ENCODE results near the gene UTP25.

UTP25 gene

DNA sequence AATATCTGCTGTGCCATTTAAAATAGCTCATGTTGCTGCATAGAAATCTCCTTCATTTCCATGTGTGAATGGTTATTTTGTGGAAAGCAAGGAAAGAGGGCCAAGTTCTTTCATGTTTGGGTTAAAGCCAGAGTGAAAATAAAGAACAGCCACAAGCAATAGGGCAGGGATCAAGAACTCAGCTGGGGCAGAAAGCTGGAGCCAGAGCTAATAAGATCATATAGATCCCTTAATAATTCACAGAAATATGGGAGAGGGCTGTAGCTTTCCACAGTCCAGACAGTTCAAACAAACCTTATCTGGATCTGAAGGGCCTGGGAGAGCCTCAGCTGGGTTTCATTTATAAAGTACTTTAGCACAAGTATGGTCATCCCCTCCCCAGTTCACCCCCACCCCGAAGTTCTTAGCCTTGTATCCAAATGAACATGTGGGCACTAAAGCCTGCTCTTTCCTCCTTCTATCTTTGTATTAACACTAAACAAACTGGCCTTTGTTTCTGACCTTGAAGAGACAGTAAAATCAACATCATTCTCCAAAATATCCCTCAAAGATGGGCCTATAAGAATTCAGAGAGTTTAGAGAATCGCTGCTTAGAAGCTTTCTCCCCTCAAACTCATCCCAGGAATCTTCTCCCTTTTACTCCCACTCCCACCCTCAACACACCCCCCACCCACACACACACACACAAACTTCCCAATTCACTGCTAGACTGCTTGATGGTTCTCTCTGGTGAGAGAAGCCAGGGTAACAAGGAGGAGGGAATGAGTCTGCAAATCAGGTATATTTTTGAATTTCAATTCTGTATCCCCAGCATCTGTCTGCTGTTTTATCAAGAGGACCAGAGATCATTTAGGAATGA is 41.7 kb downstream of the UTP25 start:
- ATAC-seq (no peak), DNase-seq (no peak)
- Mint-ChIP-seq H3K4me3 (no peak overlapping the region), H3K4me1 (no peaks in the 10 kb centered on the region), H3K9me3 (peaks cover 4% of the 10 kb centered on the region), H3K27me3 (peaks cover 17% of the 10 kb centered on the region), H3K36me3 (ENCODE audit: low read depth) (no peaks in the 10 kb centered on the region), H3K27ac (no peak overlapping the region)

DNA sequence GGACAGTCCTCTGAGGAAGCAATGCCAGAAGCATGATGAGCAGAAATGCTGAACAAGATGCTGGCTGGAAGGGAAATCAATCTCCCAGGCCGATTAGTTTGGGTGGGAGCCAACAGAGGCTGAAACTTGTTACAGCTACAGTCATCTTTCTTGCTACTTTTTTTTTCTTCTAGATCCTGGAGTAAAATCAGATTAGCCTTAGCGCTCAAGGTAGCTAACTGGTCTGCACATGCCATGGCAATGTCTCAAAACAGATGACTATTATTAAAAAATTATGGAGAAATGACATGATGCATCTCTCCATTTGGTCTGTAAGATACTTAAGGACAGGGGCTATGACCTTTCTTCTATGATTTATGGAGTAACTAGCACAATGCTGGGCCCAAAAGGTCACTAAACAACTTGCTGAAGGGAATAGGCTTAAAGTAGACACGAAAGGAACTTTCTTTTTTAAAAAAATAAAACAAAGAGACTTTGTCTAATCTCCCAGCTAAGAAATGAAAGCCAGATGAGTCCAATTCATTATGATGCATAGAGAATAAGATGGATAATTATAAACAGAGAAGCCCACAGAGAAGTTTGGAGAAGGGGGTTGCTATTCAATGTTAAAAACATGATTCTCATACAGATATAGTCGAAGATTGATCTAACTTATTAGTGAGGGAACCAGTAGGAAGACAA is 42.5 kb downstream of the UTP25 start:
- Mint-ChIP-seq H3K36me3 (ENCODE audit: low read depth) (no peaks in the 10 kb centered on the region), H3K4me1 (no peaks in the 10 kb centered on the region), H3K27me3 (peaks cover 20% of the 10 kb centered on the region), H3K4me3 (no peak overlapping the region), H3K27ac (no peak overlapping the region), H3K9me3 (peaks cover 4% of the 10 kb centered on the region)
- ATAC-seq (no peak), DNase-seq (no peak)

GRCh38 chr1:209871006-209871405 is 43.2 kb downstream of the UTP25 start:
- Mint-ChIP-seq H3K36me3 (ENCODE audit: low read depth) (no peaks in the 10 kb centered on the region), H3K4me3 (no peak overlapping the region), H3K27ac (no peak overlapping the region), H3K27me3 (peaks cover 21% of the 10 kb centered on the region), H3K9me3 (peaks cover 4% of the 10 kb centered on the region), H3K4me1 (no peaks in the 10 kb centered on the region)
- DNase-seq: no peak
- ATAC-seq: no peak

GRCh38 chr1:209871430-209871829 is 43.7 kb downstream of the UTP25 start:
- Mint-ChIP-seq H3K27me3 (peaks cover 25% of the 10 kb centered on the region), H3K4me3 (no peak overlapping the region), H3K27ac (no peak overlapping the region), H3K4me1 (no peaks in the 10 kb centered on the region), H3K36me3 (ENCODE audit: low read depth) (no peaks in the 10 kb centered on the region), H3K9me3 (peaks cover 4% of the 10 kb centered on the region)
- DNase-seq (no peak), ATAC-seq (no peak)

GRCh38 chr1:209873067-209873799 is 45.5 kb downstream of the UTP25 start:
- Mint-ChIP-seq H3K36me3 (ENCODE audit: low read depth) (no peaks in the 10 kb centered on the region), H3K4me1 (no peaks in the 10 kb centered on the region), H3K4me3 (no peak overlapping the region), H3K27ac (no peak overlapping the region), H3K27me3 (peaks cover 31% of the 10 kb centered on the region), H3K9me3 (no peaks in the 10 kb centered on the region)
- DNase-seq: no peak
- ATAC-seq: no peak

GRCh38 chr1:209875515-209875914 is 47.7 kb downstream of the UTP25 start:
- DNase-seq: no peak
- Mint-ChIP-seq H3K27me3 (peaks cover 45% of the 10 kb centered on the region), H3K4me3 (no peak overlapping the region), H3K36me3 (ENCODE audit: low read depth) (no peaks in the 10 kb centered on the region), H3K9me3 (no peaks in the 10 kb centered on the region), H3K27ac (no peak overlapping the region), H3K4me1 (no peaks in the 10 kb centered on the region)
- ATAC-seq: no peak

DNA sequence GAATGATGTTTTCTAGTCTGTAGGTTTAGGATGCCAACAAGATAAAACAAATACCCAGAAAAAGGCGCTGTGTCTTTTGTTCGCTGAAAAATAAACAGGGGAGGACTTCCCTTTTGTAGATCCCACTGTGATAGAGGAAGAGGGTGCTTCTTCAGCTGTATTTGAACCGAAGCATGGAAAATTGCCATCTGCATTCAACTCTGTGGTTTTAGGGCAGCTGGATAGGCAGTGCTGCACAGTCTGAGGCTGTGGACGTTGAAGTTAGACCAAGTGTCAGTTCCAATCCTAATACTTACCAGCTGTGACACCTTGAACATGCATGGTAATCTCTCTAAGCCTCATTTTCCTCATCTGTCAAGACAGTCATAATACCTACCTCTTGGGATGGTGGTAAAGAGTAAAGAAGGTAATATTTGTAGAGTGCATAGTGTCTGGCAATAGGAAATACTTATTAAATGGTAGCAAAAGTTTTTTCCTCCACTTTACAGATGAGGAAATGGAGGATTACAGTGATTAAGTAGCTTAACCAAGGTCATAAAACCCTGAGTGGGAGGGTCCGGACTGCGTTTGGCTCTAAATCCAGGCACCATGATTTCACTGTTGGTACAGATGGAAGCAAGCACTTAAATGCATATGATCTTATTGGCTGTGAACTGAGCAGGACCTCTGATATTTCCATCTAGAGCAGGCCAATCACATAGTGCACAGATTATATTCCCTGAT is 48.5 kb downstream of the UTP25 start:
- peaks cover 45% of the 10 kb centered on the region for H3K27me3 Mint-ChIP-seq

GRCh38 chr1:209877087-209877764 is 49.5 kb downstream of the UTP25 start:
- Mint-ChIP-seq H3K4me1 (no peaks in the 10 kb centered on the region), H3K27me3 (peaks cover 50% of the 10 kb centered on the region), H3K27ac (no peak overlapping the region), H3K9me3 (no peaks in the 10 kb centered on the region), H3K4me3 (no peak overlapping the region), H3K36me3 (ENCODE audit: low read depth) (no peaks in the 10 kb centered on the region)
- no peak for ATAC-seq
- no peak for DNase-seq

More for the DNA sequence above, 48.5 kb downstream of the UTP25 start:
- H3K4me1 Mint-ChIP-seq: no peaks in the 10 kb centered on the region
- DNase-seq: no peak
- no peak overlapping the region for H3K27ac Mint-ChIP-seq
- no peaks in the 10 kb centered on the region for H3K9me3 Mint-ChIP-seq
- H3K4me3 Mint-ChIP-seq: no peak overlapping the region
- no peaks in the 10 kb centered on the region for H3K36me3 Mint-ChIP-seq (ENCODE audit: low read depth)
- ATAC-seq: no peak

DNA sequence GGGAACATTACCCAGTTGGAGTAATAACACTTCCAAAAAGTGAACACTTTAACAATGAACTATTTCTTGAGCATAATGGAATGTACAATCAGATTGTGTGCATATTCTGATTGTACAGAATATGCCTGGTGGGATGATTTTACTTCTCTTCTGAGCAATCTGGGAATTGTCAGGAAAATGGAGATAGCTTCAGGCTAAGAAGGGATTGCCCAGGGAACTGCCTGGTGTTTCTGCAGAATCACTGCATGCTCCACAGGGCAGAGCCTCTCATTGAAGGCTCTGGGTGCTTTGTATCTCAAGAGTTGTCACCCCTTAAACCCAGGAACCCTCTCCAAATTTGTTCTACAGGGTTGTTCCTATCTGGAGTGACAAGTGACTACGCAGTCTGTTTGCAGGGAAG is 51.2 kb downstream of the UTP25 start:
- Mint-ChIP-seq H3K27ac (no peak overlapping the region), H3K4me3 (no peak overlapping the region), H3K4me1 (no peaks in the 10 kb centered on the region), H3K9me3 (no peaks in the 10 kb centered on the region), H3K36me3 (ENCODE audit: low read depth) (no peaks in the 10 kb centered on the region), H3K27me3 (peaks cover 43% of the 10 kb centered on the region)
- ATAC-seq (no peak), DNase-seq (no peak)

GRCh38 chr1:209879539-209879938 is 51.8 kb downstream of the UTP25 start:
- no peak overlapping the region for H3K4me3 Mint-ChIP-seq
- H3K27ac Mint-ChIP-seq: no peak overlapping the region
- H3K27me3 Mint-ChIP-seq: peaks cover 46% of the 10 kb centered on the region
- H3K4me1 Mint-ChIP-seq: peaks cover 4% of the 10 kb centered on the region
- no peaks in the 10 kb centered on the region for H3K9me3 Mint-ChIP-seq
- H3K36me3 Mint-ChIP-seq (ENCODE audit: low read depth): no peaks in the 10 kb centered on the region
- DNase-seq (no peak), ATAC-seq (no peak)

- Mint-ChIP-seq H3K4me3 (no peak overlapping the region), H3K27me3 (peaks cover 44% of the 10 kb centered on the region)
Measured at GRCh38 chr1:209880031-209880430, 52.3 kb downstream of the UTP25 start.

GRCh38 chr1:209881619-209882018 is 53.8 kb downstream of the UTP25 start:
- Mint-ChIP-seq H3K9me3 (no peaks in the 10 kb centered on the region), H3K27ac (no peak overlapping the region), H3K4me3 (no peak overlapping the region), H3K4me1 (peaks cover 6% of the 10 kb centered on the region), H3K36me3 (ENCODE audit: low read depth) (no peaks in the 10 kb centered on the region), H3K27me3 (peaks cover 41% of the 10 kb centered on the region)
- no peak for ATAC-seq
- DNase-seq: no peak

More at GRCh38 chr1:209880031-209880430, 52.3 kb downstream of the UTP25 start:
- Mint-ChIP-seq H3K9me3 (no peaks in the 10 kb centered on the region), H3K4me1 (peaks cover 6% of the 10 kb centered on the region), H3K27ac (no peak overlapping the region), H3K36me3 (ENCODE audit: low read depth) (no peaks in the 10 kb centered on the region)
- no peak for ATAC-seq
- DNase-seq: no peak

DNA sequence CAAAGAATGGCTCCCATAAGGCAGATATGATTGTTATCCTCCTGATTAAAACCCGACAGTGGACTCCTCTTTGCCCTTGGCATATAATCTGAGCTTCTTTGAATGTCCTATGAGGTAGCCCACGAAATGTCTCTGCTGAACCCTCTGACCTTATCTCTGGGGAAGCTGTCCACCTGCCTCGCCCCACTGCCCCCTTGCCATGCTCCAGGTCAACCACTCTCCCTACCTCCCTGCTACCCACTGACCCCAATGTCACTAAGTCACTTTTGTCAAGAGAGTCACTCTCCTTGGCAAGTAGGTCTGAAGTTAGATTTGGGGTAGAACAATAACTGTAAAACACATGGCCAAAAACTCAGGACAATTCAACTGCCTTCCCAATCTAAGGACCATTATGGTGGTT is 54.5 kb downstream of the UTP25 start:
- H3K36me3 Mint-ChIP-seq (ENCODE audit: low read depth): no peaks in the 10 kb centered on the region
- DNase-seq (no peak), ATAC-seq (no peak)
- no peaks in the 10 kb centered on the region for H3K9me3 Mint-ChIP-seq
- no peak overlapping the region for H3K27ac Mint-ChIP-seq
- H3K4me1 Mint-ChIP-seq: peaks cover 6% of the 10 kb centered on the region
- peaks cover 45% of the 10 kb centered on the region for H3K27me3 Mint-ChIP-seq
- no peak overlapping the region for H3K4me3 Mint-ChIP-seq

DNA sequence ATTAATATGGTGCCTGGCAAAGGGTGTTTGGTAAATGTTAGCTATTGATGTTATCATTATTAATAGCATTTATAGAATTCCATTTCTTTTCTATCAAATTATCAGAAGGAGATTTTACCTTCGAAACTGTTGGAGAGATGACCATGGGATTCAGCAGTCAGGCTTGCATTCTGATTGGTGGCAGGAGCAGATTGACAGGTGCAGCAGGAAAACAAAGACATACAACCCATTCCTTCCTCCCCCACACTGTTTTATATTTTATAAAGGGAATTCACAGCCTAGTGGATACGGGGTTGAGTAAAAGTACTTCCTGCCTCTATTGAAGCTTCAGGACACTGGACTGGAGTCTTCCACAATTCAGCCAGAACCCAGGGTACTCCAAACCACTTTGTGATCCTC is 55.2 kb downstream of the UTP25 start:
- no peak overlapping the region for H3K27ac Mint-ChIP-seq
- H3K27me3 Mint-ChIP-seq: peaks cover 42% of the 10 kb centered on the region
- peaks cover 6% of the 10 kb centered on the region for H3K4me1 Mint-ChIP-seq
- DNase-seq: no peak
- H3K4me3 Mint-ChIP-seq: no peak overlapping the region
- no peaks in the 10 kb centered on the region for H3K36me3 Mint-ChIP-seq (ENCODE audit: low read depth)
- no peak for ATAC-seq
- no peaks in the 10 kb centered on the region for H3K9me3 Mint-ChIP-seq

All from activated naive CD8-positive, alpha-beta T cell treated with anti-CD3 and anti-CD28 coated beads, Interleukin-2, amount 50 U/mL, for 24 hours (primary cell).